H9 (cell line): Measurements from ENCODE around the gene SRRM3. TPM values are rescaled to one million over a fixed set of nuclear protein-coding genes. Genes with fewer than 3 reads are reported as not detected.

Experiments used
- DNase-seq: peaks from one replicate; pipeline ENCODE4 v3.0.0-alpha.2; 2017
- H2AFZ ChIP-seq: one replicate; pipeline ENCODE4 v1.6.1; 2013; ENCODE audit warnings: mild to moderate bottlenecking, low read length, control low read depth, moderate library complexity
- H2AK5ac ChIP-seq: 2 replicates; pipeline ENCODE4 v1.6.1; 2013; ENCODE audit warnings: low read length, control low read depth, mixed read lengths; ENCODE audit not compliant: insufficient read length
- H2BK120ac ChIP-seq: one replicate; pipeline ENCODE4 v1.6.1; 2013; ENCODE audit warnings: low read depth, mild to moderate bottlenecking, low read length, control low read depth, inconsistent platforms; ENCODE audit not compliant: poor library complexity, severe bottlenecking
- H2BK12ac ChIP-seq: 2 replicates; pipeline ENCODE4 v1.6.1; 2013; ENCODE audit warnings: low read length, control low read depth, mixed read lengths, low read depth; ENCODE audit not compliant: insufficient read length
- H2BK15ac ChIP-seq: 2 replicates; pipeline ENCODE4 v1.6.1; 2013; ENCODE audit warnings: low read depth, low read length, control low read depth
- H2BK20ac ChIP-seq: one replicate; pipeline ENCODE4 v1.6.1; 2013; ENCODE audit warnings: low read depth, mild to moderate bottlenecking, low read length, control low read depth, inconsistent platforms; ENCODE audit not compliant: poor library complexity, severe bottlenecking
- H2BK5ac ChIP-seq: 2 replicates; pipeline ENCODE4 v1.6.1; 2013; ENCODE audit warnings: low read length, control low read depth, mixed read lengths; ENCODE audit not compliant: insufficient read length
- H3K14ac ChIP-seq: 2 replicates; pipeline ENCODE4 v1.6.1; 2013; ENCODE audit warnings: low read length, control low read depth; ENCODE audit not compliant: insufficient read depth
- H3K18ac ChIP-seq: 2 replicates; pipeline ENCODE4 v1.6.1; 2013; ENCODE audit warnings: low read depth, mild to moderate bottlenecking, mixed read lengths, low read length, control low read depth; ENCODE audit not compliant: insufficient read length
- H3K23ac ChIP-seq: 2 replicates; pipeline ENCODE4 v1.6.1; 2013; ENCODE audit warnings: low read length, control low read depth, mixed read lengths, low read depth; ENCODE audit not compliant: insufficient read length
- H3K23me2 ChIP-seq: 2 replicates; pipeline ENCODE4 v1.6.1; 2013; ENCODE audit warnings: low read depth, mild to moderate bottlenecking, mixed read lengths, low read length, control low read depth; ENCODE audit not compliant: insufficient read length, poor library complexity, severe bottlenecking
- H3K27ac ChIP-seq: 2 replicates; pipeline ENCODE4 v1.5.1; 2013; ENCODE audit warnings: low read length, control low read depth, mixed read lengths, low read depth; ENCODE audit not compliant: insufficient read length
- H3K27me3 ChIP-seq: 2 replicates; pipeline ENCODE4 v1.6.1; 2013; ENCODE audit warnings: low read length, control low read depth, inconsistent platforms; ENCODE audit not compliant: insufficient read depth
- H3K4ac ChIP-seq: 2 replicates; pipeline ENCODE4 v1.6.1; 2013; ENCODE audit warnings: low read depth, mild to moderate bottlenecking, control low read depth, inconsistent platforms, low read length, moderate library complexity
- H3K4me1 ChIP-seq: 2 replicates; pipeline ENCODE4 v1.6.1; 2013; ENCODE audit warnings: low read length, control low read depth, inconsistent platforms; ENCODE audit not compliant: insufficient read depth
- H3K4me2 ChIP-seq: 2 replicates; pipeline ENCODE4 v1.6.1; 2013; ENCODE audit warnings: low read length, control low read depth, mixed read lengths; ENCODE audit not compliant: insufficient read length, insufficient read depth
- H3K56ac ChIP-seq: 2 replicates; pipeline ENCODE4 v1.6.1; 2013; ENCODE audit warnings: low read depth, mild to moderate bottlenecking, mixed read lengths, low read length, control low read depth; ENCODE audit not compliant: insufficient read length
- H3K79me1 ChIP-seq: 2 replicates; pipeline ENCODE4 v1.6.1; 2013; ENCODE audit warnings: low read depth, mild to moderate bottlenecking, moderate library complexity, low read length, control low read depth, inconsistent platforms; ENCODE audit not compliant: insufficient read depth, poor library complexity, severe bottlenecking
- H3K79me2 ChIP-seq: 2 replicates; pipeline ENCODE4 v1.6.1; 2013; ENCODE audit warnings: low read length, control low read depth, inconsistent platforms; ENCODE audit not compliant: insufficient read depth
- H3K9ac ChIP-seq: 2 replicates; pipeline ENCODE4 v1.6.1; 2013; ENCODE audit warnings: low read length, control low read depth, mixed read lengths; ENCODE audit not compliant: insufficient read length; ENCODE audit errors: extremely low read depth
- H3K9me3 ChIP-seq: one replicate; pipeline ENCODE4 v1.6.1; 2013; ENCODE audit warnings: low read depth, low read length, inconsistent platforms; ENCODE audit not compliant: control insufficient read depth
- H3T11ph ChIP-seq: one replicate; pipeline ENCODE4 v1.6.1; 2013; ENCODE audit warnings: mild to moderate bottlenecking, low read length, control low read depth, inconsistent platforms
- H4K20me1 ChIP-seq: one replicate; pipeline ENCODE4 v1.6.1; 2013; ENCODE audit not compliant: control insufficient read depth, insufficient read length, insufficient read depth
- H4K5ac ChIP-seq: 2 replicates; pipeline ENCODE4 v1.6.1; 2013; ENCODE audit warnings: low read depth, mild to moderate bottlenecking, mixed read lengths, low read length, control low read depth; ENCODE audit not compliant: insufficient read length
- H4K8ac ChIP-seq: replicated peaks from 2 replicates; pipeline ENCODE4 v1.6.1; 2013; ENCODE audit warnings: low read length, control low read depth, mixed read lengths, low read depth; ENCODE audit not compliant: insufficient read length
- H4K91ac ChIP-seq: 2 replicates; pipeline ENCODE4 v1.6.1; 2013; ENCODE audit warnings: low read depth, mild to moderate bottlenecking, moderate library complexity, mixed read lengths, low read length, control low read depth; ENCODE audit not compliant: insufficient read length
- H3K27ac Mint-ChIP-seq, 3 experiments: 2 replicates in 2 of 3; 3 replicates in 1 of 3; pipeline ENCODE4 v1.8.0; 2020 to 2021; ENCODE audit warnings: mixed read lengths in 3 of 3, mild to moderate bottlenecking in 1 of 3, moderate library complexity in 1 of 3
- H3K27me3 Mint-ChIP-seq: 2 replicates; pipeline ENCODE4 v1.8.0; 2021; ENCODE audit warnings: low read depth, mild to moderate bottlenecking, moderate library complexity, mixed read lengths
- H3K36me3 Mint-ChIP-seq, 3 experiments: 2 replicates in 2 of 3; 3 replicates in 1 of 3; pipeline ENCODE4 v1.8.0; 2020 to 2021; ENCODE audit warnings: low read depth in 3 of 3, mixed read lengths in 3 of 3; ENCODE audit not compliant: insufficient read depth in 1 of 3
- H3K4me1 Mint-ChIP-seq, 2 experiments: 2 replicates each; pipeline ENCODE4 v1.8.0; 2020; ENCODE audit warnings: mixed read lengths in 2 of 2
- H3K4me3 Mint-ChIP-seq, 2 experiments: 2 replicates in 1 of 2; 3 replicates in 1 of 2; pipeline ENCODE4 v1.8.0; 2020 to 2021; ENCODE audit warnings: mild to moderate bottlenecking in 2 of 2, mixed read lengths in 2 of 2, moderate library complexity in 1 of 2
- H3K9me3 Mint-ChIP-seq, 2 experiments: 2 replicates in 1 of 2; 3 replicates in 1 of 2; pipeline ENCODE4 v1.8.0; 2020; ENCODE audit warnings: mild to moderate bottlenecking in 2 of 2, mixed read lengths in 2 of 2, moderate library complexity in 1 of 2
- CTCF ChIP-seq: fragments of 200-600 bp; sonication (generic); conservative IDR thresholded peaks from 3 replicates; pipeline ENCODE4 v1.8.0; 2021; ENCODE audit warnings: antibody characterized with exemption, mild to moderate bottlenecking
- WGBS: extraction: QIAGEN DNeasy Blood & Tissue Kit; methylation state at CpG from one replicate; pipeline ENCODE4 v1.1.7; 2013; ENCODE audit warnings: missing lambda C conversion rate, low lambda C conversion rate, mixed read lengths; ENCODE audit not compliant: insufficient read length; ENCODE audit errors: extremely low coverage; 5-methylcytosine and 5-hydroxymethylcytosine counted together
- total RNA-seq: library from RNA; stranded (reverse); gene quantifications from 2 replicates; pipeline ENCODE4 v1.2.1, GENCODE V29; 2021

Gene SRRM3
- total RNA-seq, 1 experiment from 2014 or later = 11.0 TPM

- Histone ChIP-seq H2BK20ac (no peak overlapping the region), H2BK120ac (no peak overlapping the region), H3K23me2 (peaks cover 3% of the 10 kb centered on the region), H4K8ac (no peak overlapping the region), H3K27me3 (no peaks in the 10 kb centered on the region), H4K5ac (no peak overlapping the region), H3K79me2 (no peaks in the 10 kb centered on the region), H2BK15ac (no peak overlapping the region), H3K56ac (no peak overlapping the region), H3K79me1 (no peaks in the 10 kb centered on the region), H4K91ac (no peak overlapping the region), H2BK12ac (no peak overlapping the region), H3K4me2 (peak overlapping the region; percentile 61), H2AK5ac (no peak overlapping the region), H3K9me3 (no peaks in the 10 kb centered on the region), H2BK5ac (no peak overlapping the region), H3K4ac (no peak overlapping the region), H3K9ac (no peak overlapping the region), H3K18ac (peak overlapping the region; percentile 22), H3K23ac (no peak overlapping the region), H3K27ac (no peak overlapping the region), H3K14ac (no peak overlapping the region), H3K4me1 (peaks cover 8% of the 10 kb centered on the region; the same call in 1 of the 2 replicates), H2AFZ (no peak overlapping the region), H3T11ph (no peak overlapping the region), H4K20me1 (no peaks in the 10 kb centered on the region)
- Mint-ChIP-seq H3K9me3 (no peaks in the 10 kb centered on the region), H3K27ac (peak overlapping the region in 1 of 3 experiments; percentile 87; a peak in 2 of 7 replicates), H3K4me3 (peak overlapping the region; percentile 73 to 79), H3K36me3 (peaks cover 3 to 12% (median 11%) of the 10 kb centered on the region in 3 experiments), H3K4me1 (peaks cover 22 to 37% of the 10 kb centered on the region in 2 experiments), H3K27me3 (no peaks in the 10 kb centered on the region; the same call in none of the 2 replicates)
- peak; percentile 98 for DNase-seq
- no peak for TF ChIP-seq CTCF
- WGBS = no CpG with 5 or more reads among the region's 28 CpGs
Measured at GRCh38 chr7:76260171-76260703, 58.5 kb downstream of the SRRM3 start.
